IMR-90 (cell line): ENCODE measurements around the gene TNRC18.

Experiments used
- CEBPB ChIP-seq: IDR thresholded peaks from 2 replicates; pipeline ENCODE4 v1.6.1; 2012; ENCODE audit warnings: low read depth, low read length, improper control_type of control experiment
- CTCF ChIP-seq: conservative IDR thresholded peaks from 2 replicates; pipeline ENCODE4 v1.5.1; 2012; ENCODE audit warnings: mild to moderate bottlenecking, low read depth, low read length, improper control_type of control experiment
- FOS ChIP-seq: fragments of 150-350 bp; IDR thresholded peaks from 2 replicates; pipeline ENCODE4 v1.6.1; 2016; ENCODE audit warnings: low read depth, low read length
- MAZ ChIP-seq: IDR thresholded peaks from 2 replicates; pipeline ENCODE4 v1.6.1; 2012; ENCODE audit warnings: low read depth, mild to moderate bottlenecking, low read length, improper control_type of control experiment, moderate library complexity, borderline replicate concordance
- NFE2L2 ChIP-seq: fragments of 150-350 bp; IDR thresholded peaks from 2 replicates; pipeline ENCODE4 v1.6.1; 2016; ENCODE audit warnings: low read depth, mild to moderate bottlenecking, low read length
- POLR2A ChIP-seq: IDR thresholded peaks from 2 replicates; pipeline ENCODE4 v1.6.1; 2012; ENCODE audit warnings: mild to moderate bottlenecking, low read depth, low read length
- RAD21 ChIP-seq: IDR thresholded peaks from 2 replicates; pipeline ENCODE4 v1.6.1; 2012; ENCODE audit warnings: low read length, improper control_type of control experiment
- TF ChIP-seq, protein P1 (sequence below): fragments of 150-350 bp; IDR thresholded peaks from 2 replicates; pipeline ENCODE4 v1.6.1; 2017; ENCODE audit warnings: mild to moderate bottlenecking, antibody characterized with exemption, low read length, low read depth

DNA sequence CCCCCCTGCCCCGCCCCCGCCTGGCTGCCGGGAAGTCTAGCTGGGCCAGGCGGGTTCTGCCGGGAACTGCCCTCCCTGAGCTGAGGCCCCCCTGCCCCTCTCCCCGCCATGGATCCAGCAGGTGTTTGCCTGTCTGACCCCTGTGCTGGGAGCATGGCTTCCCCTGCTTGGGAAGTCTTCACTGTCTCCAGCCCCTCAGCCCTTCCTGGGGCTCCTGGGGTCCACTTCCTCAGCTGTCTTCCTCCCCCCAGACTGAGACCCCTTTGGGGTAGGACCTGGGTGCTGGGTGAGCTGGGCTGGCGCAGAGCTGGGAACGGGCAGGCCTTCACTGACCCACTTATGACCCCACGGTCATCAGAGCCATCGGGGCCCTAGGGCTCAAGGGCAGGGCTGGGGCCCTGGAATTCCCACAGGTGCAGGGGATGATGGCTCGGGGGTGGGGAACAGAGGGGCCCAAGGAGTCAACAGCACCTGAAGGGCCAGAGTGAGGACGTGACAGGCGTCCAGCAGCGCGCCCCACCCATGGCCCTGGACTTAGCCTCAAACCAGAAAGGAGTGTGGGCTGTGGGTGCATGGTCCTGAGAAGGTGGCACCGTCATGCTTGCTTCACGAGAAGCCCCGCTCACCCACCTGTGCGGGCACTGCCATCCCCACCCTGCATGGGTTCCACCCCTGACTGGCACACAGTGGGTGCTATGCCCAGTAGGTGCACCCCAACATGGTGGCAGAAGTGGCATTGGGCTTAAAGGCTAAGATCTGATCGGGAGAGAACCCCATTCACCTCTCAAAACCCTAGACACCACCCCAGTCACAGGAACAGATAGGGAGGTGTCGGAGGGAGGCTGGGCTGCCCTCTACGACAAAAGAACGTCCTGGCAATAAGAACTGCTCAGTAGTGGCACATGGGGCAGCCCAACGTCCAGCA, 16.2 kb upstream of the TNRC18 start:
- TF ChIP-seq FOS (no peak), MAZ (no peak), POLR2A (no peak), CTCF (no peak), RAD21 (no peak), CEBPB (no peak), NFE2L2 (no peak)
- TF ChIP-seq, protein P1, sequence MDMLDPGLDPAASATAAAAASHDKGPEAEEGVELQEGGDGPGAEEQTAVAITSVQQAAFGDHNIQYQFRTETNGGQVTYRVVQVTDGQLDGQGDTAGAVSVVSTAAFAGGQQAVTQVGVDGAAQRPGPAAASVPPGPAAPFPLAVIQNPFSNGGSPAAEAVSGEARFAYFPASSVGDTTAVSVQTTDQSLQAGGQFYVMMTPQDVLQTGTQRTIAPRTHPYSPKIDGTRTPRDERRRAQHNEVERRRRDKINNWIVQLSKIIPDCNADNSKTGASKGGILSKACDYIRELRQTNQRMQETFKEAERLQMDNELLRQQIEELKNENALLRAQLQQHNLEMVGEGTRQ: no peak
